ENCODE measurements around the gene PRODH2.

The PRODH2 gene

GRCh38 chr19:35757231-35757748, 55.4 kb downstream of the PRODH2 start:
- peak; percentile 69 for DNase-seq

- DNase-seq, result no peak
These were observed 56.0 kb downstream of the PRODH2 start, which contains the start of gene HSPB6 for GRCh38 chr19:35756377-35757230. HSPB6 (minus strand) TSS chr19:35757029; CDS start chr19:35757008, 21 bp downstream.

GRCh38 chr19:35755550-35756376, 56.9 kb downstream of the PRODH2 start:
- DNase-seq, result peak; percentile 87

- DNase-seq, result no peak
These were observed 57.5 kb downstream of the PRODH2 start for GRCh38 chr19:35755131-35755549.

GRCh38 chr19:35754370-35755130, 58.1 kb downstream of the PRODH2 start:
- DNase-seq, result no peak

- no peak for DNase-seq
These were observed 58.8 kb downstream of the PRODH2 start for GRCh38 chr19:35753634-35754369.

GRCh38 chr19:35752746-35753350, 59.8 kb downstream of the PRODH2 start:
- no peak for DNase-seq

- no peak for DNase-seq
These were observed 60.6 kb downstream of the PRODH2 start for GRCh38 chr19:35751839-35752745.

- no peak for DNase-seq
These were observed 62.5 kb downstream of the PRODH2 start for GRCh38 chr19:35750167-35750566.

Data from activated effector memory CD4-positive, alpha-beta T cell treated with anti-CD3 and anti-CD28 coated beads, Interleukin-2, amount 50 U/mL, for 16 hours (primary cell).